PC-9 (cell line): ENCODE measurements around the gene TFCP2L1.

ENCODE experiments used
- EZH2 ChIP-seq: fragments of 200-600 bp; sonication (generic); IDR thresholded peaks from 2 replicates; pipeline ENCODE4 v1.8.0; 2017; ENCODE audit warnings: antibody characterized with exemption, low read depth
- TF ChIP-seq, protein P1 (sequence below): fragments of 200-600 bp; sonication (generic); conservative IDR thresholded peaks from 2 replicates; pipeline ENCODE4 v1.6.1; 2017; ENCODE audit warnings: mixed run types, antibody characterized with exemption, mild to moderate bottlenecking, moderate library complexity

DNA sequence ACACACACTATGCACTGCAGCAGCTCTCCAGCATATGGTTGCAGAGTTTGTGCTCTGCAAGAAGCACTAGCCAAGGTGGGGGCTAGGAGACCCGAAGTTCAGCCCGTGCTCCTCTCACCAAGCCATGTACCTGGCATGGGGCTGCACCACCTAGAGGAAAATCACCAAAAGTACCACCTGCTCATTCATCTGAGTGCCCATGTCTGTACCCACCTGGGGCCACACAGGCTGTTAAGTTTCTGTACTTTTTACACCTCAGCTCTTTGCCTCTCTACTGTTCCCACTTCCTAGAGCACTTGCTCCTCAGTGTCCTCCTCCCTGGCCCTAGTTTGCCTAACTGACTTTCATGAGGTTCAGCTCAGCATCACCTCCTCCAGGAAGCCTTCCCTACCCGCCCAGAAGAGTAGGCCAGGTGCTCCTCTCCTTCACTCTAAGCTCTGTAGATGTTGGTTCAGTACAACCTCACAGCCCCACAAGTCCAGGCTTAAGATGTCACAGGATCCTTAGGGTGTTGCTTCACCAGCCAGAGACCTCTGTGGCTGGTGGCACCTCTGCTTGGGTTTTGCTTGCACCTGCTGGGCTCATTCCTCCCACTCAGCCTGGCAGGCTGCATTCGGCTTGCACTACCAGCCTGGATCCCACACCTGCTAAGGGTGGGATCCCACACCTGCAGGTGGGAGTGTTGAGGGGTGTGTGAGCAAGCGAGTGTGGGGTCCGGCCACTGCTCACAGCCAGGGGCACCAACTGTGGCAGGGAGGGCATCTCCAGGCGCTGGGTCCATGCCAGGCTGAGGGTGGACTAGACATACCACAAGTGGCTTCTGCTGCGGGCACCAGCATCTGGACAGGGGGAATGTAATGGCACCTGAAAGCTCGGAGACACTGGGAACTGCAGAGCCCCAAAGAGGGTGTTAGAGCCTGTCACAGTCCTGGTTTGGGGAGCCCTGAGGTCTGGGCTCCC, 10.2 kb upstream of the TFCP2L1 start:
- TF ChIP-seq, protein P1, sequence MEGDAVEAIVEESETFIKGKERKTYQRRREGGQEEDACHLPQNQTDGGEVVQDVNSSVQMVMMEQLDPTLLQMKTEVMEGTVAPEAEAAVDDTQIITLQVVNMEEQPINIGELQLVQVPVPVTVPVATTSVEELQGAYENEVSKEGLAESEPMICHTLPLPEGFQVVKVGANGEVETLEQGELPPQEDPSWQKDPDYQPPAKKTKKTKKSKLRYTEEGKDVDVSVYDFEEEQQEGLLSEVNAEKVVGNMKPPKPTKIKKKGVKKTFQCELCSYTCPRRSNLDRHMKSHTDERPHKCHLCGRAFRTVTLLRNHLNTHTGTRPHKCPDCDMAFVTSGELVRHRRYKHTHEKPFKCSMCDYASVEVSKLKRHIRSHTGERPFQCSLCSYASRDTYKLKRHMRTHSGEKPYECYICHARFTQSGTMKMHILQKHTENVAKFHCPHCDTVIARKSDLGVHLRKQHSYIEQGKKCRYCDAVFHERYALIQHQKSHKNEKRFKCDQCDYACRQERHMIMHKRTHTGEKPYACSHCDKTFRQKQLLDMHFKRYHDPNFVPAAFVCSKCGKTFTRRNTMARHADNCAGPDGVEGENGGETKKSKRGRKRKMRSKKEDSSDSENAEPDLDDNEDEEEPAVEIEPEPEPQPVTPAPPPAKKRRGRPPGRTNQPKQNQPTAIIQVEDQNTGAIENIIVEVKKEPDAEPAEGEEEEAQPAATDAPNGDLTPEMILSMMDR: no peak
- no peak for TF ChIP-seq EZH2
